ENCODE data around the gene HERPUD1. TPM values are rescaled to one million over a fixed set of nuclear protein-coding genes. Genes with fewer than 3 reads are reported as not detected.
"Not testable (repeated sequence)": the region's sequence is repeated elsewhere in the genome, so short reads cannot be mapped to it uniquely, and the experiment has no call there.

Gene HERPUD1
- total RNA-seq, 1 experiment from 2014 or later = 30.8 TPM

GRCh38 chr16:56932721-56933619, 1.0 kb downstream of the HERPUD1 start (continued):
- TF ChIP-seq KAT7 (CRISPR knock-in tag; IDR thresholded peaks at IDR 0.05; ENCODE audit: borderline replicate concordance) (no peak), ETV6 (CRISPR knock-in tag; IDR thresholded peaks at IDR 0.05) (no peak), ZNF138 (CRISPR knock-in tag; conservative IDR thresholded peaks at IDR 0.05) (no peak), JAZF1 (CRISPR knock-in tag; IDR thresholded peaks at IDR 0.05) (no peak), NR1H2 (CRISPR knock-in tag; IDR thresholded peaks at IDR 0.05) (no peak), RORB (CRISPR knock-in tag; IDR thresholded peaks at IDR 0.05) (no peak), OVOL2 (CRISPR knock-in tag; IDR thresholded peaks at IDR 0.05; ENCODE audit: borderline replicate concordance) (no peak), SMAD3 (CRISPR knock-in tag; IDR thresholded peaks at IDR 0.05; ENCODE audit: borderline replicate concordance) (no peak), ZSCAN18 (CRISPR knock-in tag; IDR thresholded peaks at IDR 0.05) (no peak), ZNF396 (CRISPR knock-in tag; IDR thresholded peaks at IDR 0.05; ENCODE audit: borderline replicate concordance) (no peak), NFATC4 (CRISPR knock-in tag; IDR thresholded peaks at IDR 0.05) (no peak), ZNF219 (CRISPR knock-in tag; IDR thresholded peaks at IDR 0.05; ENCODE audit: borderline replicate concordance) (no peak), JUN (CRISPR knock-in tag; IDR thresholded peaks at IDR 0.05) (0 out of 2 replicates have a peak, but pooled peaks have one; percentile 27), USF1 (CRISPR knock-in tag; IDR thresholded peaks at IDR 0.05) (peak; percentile 84), PREB (CRISPR knock-in tag; IDR thresholded peaks at IDR 0.05; ENCODE audit: borderline replicate concordance) (no peak), NR3C1 (CRISPR knock-in tag; conservative IDR thresholded peaks at IDR 0.05; ENCODE audit: low read depth) (no peak)

GRCh38 chr16:56933828-56934598, 2.1 kb downstream of the HERPUD1 start:
- H3K27me3 Mint-ChIP-seq (ENCODE audit: low read depth) = no peaks in the 10 kb centered on the region
- no peak overlapping the region; the same call in 1 of the 2 replicates for H3K27ac Mint-ChIP-seq
- TF ChIP-seq RORB (CRISPR knock-in tag; IDR thresholded peaks at IDR 0.05) (peak; percentile 48; the same call in 1 of the 2 replicates), NFE2L1 (CRISPR knock-in tag; IDR thresholded peaks at IDR 0.05) (no peak)
- no peaks in the 10 kb centered on the region for H3K9me3 Mint-ChIP-seq
- DNase-seq (ENCODE audit: low spot score) = no peak
- CTCF ChIA-PET = interaction anchor here (0.6 to 1.2 kb wide), 2 partner anchors 30 to 72 kb away, joined by 3 read pairs; no protein-coding TSS in a partner anchor
- H3K4me1 Mint-ChIP-seq = peaks cover 26% of the 10 kb centered on the region
- peaks cover 36% of the 10 kb centered on the region for H3K36me3 Mint-ChIP-seq
- POLR2A ChIA-PET = interaction anchor here (1.6 kb wide), 1 partner anchor 13 kb away, joined by 4 read pairs; no protein-coding TSS in a partner anchor
- H3K4me3 Mint-ChIP-seq = peak overlapping the region; percentile 94
- ATAC-seq = no peak

GRCh38 chr16:56934599-56935145, 2.7 kb downstream of the HERPUD1 start:
- ATAC-seq = not testable (repeated sequence)
- CTCF ChIA-PET = interaction anchor here (0.6 kb wide), 1 partner anchor 73 kb away, joined by 3 read pairs; no protein-coding TSS in a partner anchor

More at GRCh38 chr16:56934599-56935145, 2.7 kb downstream of the HERPUD1 start:
- H3K4me1 Mint-ChIP-seq = peaks cover 26% of the 10 kb centered on the region
- POLR2A ChIA-PET = interaction anchor here (1.6 kb wide), 1 partner anchor 13 kb away, joined by 4 read pairs; no protein-coding TSS in a partner anchor
- H3K36me3 Mint-ChIP-seq = peaks cover 42% of the 10 kb centered on the region
- not testable (repeated sequence) for DNase-seq (ENCODE audit: low spot score); H3K27me3 Mint-ChIP-seq (ENCODE audit: low read depth); H3K27ac Mint-ChIP-seq; H3K9me3 Mint-ChIP-seq; H3K4me3 Mint-ChIP-seq

All from WTC11 (cell line).